Mucosa of descending colon (tissue), 3 donors: ENCODE data around the gene POU5F1. TPM values are rescaled to one million over a fixed set of nuclear protein-coding genes. Genes with fewer than 3 reads are reported as not detected.

Source experiments
- ATAC-seq: fragments of 200-7000 bp; cut with Tn5 transposase; one replicate; pipeline ENCODE4 v1.9.1; 2020; ENCODE audit warnings: mild to moderate bottlenecking, moderate library complexity
- DNase-seq, 3 donors: peaks; one replicate each; pipeline ENCODE4 v3.0.0-alpha.2; 2020
- H3K36me3 ChIP-seq: fragments of 200-600 bp; one replicate; pipeline ENCODE4 v1.8.0; 2021; ENCODE audit warnings: low read depth, mild to moderate bottlenecking
- H3K4me1 ChIP-seq: fragments of 200-600 bp; one replicate; pipeline ENCODE4 v1.8.0; 2021; ENCODE audit warnings: low read depth, mild to moderate bottlenecking
- H3K4me3 ChIP-seq: fragments of 200-600 bp; one replicate; pipeline ENCODE4 v1.8.0; 2021; ENCODE audit warnings: mild to moderate bottlenecking
- H3K9me3 ChIP-seq: fragments of 200-600 bp; one replicate; pipeline ENCODE4 v1.8.0; 2021; ENCODE audit warnings: mild to moderate bottlenecking
- CTCF ChIP-seq: fragments of 200-600 bp; IDR thresholded peaks from one replicate; pipeline ENCODE4 v1.8.0; 2022; ENCODE audit warnings: antibody characterized with exemption, mild to moderate bottlenecking
- intact Hi-C, 2 donors: fragments of 100-400 bp; cut with DNase I in 1 of 2; cut with micrococcal nuclease in 1 of 2; formaldehyde crosslinking; loops; one replicate each; pipeline versions ENCODE4 v1.11.0 to v1.11.1; 2022; cut with DNase I, micrococcal nuclease
- total RNA-seq, 3 donors: library from RNA; stranded (reverse); fragmentation: NEBNext Ultra II Directional in 2 of 3; extraction: Animal tissue kit (Norgen Biotek cat#: 25700) in 2 of 3; gene quantifications; one replicate each; pipeline versions ENCODE4 v1.2.1 to v1.2.4, GENCODE V29; 2021 to 2023
- donor health status: DM: no; HTN: no; CAD: no; lungs with moderate emphysema.
- donor health status: DM: no; HTN: no; CAD: no.
- donor health status: DM: no; HTN: yes; CAD: no.

POU5F1 gene
- total RNA-seq, 3 donors from 2014 or later, result 2.1 to 5.8 (median 3.4) TPM

- no peak for TF ChIP-seq CTCF
- intact Hi-C loops, result loop anchor here (5.0 kb wide), 3 partner anchors 53 to 233 kb away; no protein-coding TSS in a partner anchor
- ATAC-seq, result no peak
- DNase-seq, result no peak
- Histone ChIP-seq H3K4me1 (peaks cover 23% of the 10 kb centered on the region), H3K36me3 (no peaks in the 10 kb centered on the region), H3K9me3 (no peaks in the 10 kb centered on the region), H3K4me3 (no peak overlapping the region)
These were observed 30.9 kb downstream of the POU5F1 start for GRCh38 chr6:31139599-31139998.

GRCh38 chr6:31138982-31139381, 31.5 kb downstream of the POU5F1 start, which contains the start of gene PSORS1C2:
PSORS1C2 (minus strand) TSS chr6:31139066; CDS start chr6:31139026, 40 bp downstream.
- no peaks in the 10 kb centered on the region for H3K9me3 ChIP-seq
- peaks cover 19% of the 10 kb centered on the region for H3K4me1 ChIP-seq
- DNase-seq (no peak), ATAC-seq (no peak)
- H3K36me3 ChIP-seq, result no peaks in the 10 kb centered on the region
- H3K4me3 ChIP-seq, result no peak within 1 kb of the TSS
- intact Hi-C loops, result loop anchor here (5.0 kb wide), 3 partner anchors 53 to 233 kb away; no protein-coding TSS in a partner anchor
- no peak for TF ChIP-seq CTCF

GRCh38 chr6:31135710-31136109, 34.8 kb downstream of the POU5F1 start:
- Histone ChIP-seq H3K4me3 (no peak overlapping the region), H3K36me3 (no peaks in the 10 kb centered on the region), H3K4me1 (peaks cover 7% of the 10 kb centered on the region), H3K9me3 (no peaks in the 10 kb centered on the region)
- intact Hi-C loops, result loop anchor here (5.0 kb wide), 3 partner anchors 57 to 237 kb away; no protein-coding TSS in a partner anchor
- ATAC-seq, result no peak
- TF ChIP-seq CTCF, result no peak
- no peak for DNase-seq

- H3K9me3 ChIP-seq, result no peaks in the 10 kb centered on the region
- H3K4me3 ChIP-seq, result no peak overlapping the region
- intact Hi-C loops, result no loop called here
- TF ChIP-seq CTCF, result no peak
- DNase-seq (no peak), ATAC-seq (no peak)
- peaks cover 3% of the 10 kb centered on the region for H3K4me1 ChIP-seq
- no peaks in the 10 kb centered on the region for H3K36me3 ChIP-seq
These were observed 37.7 kb downstream of the POU5F1 start for GRCh38 chr6:31132806-31133205.

GRCh38 chr6:31131595-31131994, 38.9 kb downstream of the POU5F1 start:
- ATAC-seq (no peak), DNase-seq (no peak)
- Histone ChIP-seq H3K36me3 (no peaks in the 10 kb centered on the region), H3K9me3 (no peaks in the 10 kb centered on the region), H3K4me1 (peaks cover 4% of the 10 kb centered on the region), H3K4me3 (no peak overlapping the region)
- intact Hi-C loops, result no loop called here
- no peak for TF ChIP-seq CTCF

- no peaks in the 10 kb centered on the region for H3K9me3 ChIP-seq
- no peak for DNase-seq
- peaks cover 6% of the 10 kb centered on the region for H3K4me1 ChIP-seq
- intact Hi-C loops, result no loop called here
- no peak for ATAC-seq
- H3K36me3 ChIP-seq, result no peaks in the 10 kb centered on the region
- no peak for TF ChIP-seq CTCF
- no peak overlapping the region for H3K4me3 ChIP-seq
These were observed 39.7 kb downstream of the POU5F1 start for GRCh38 chr6:31130751-31131150.
